HG03565 (cell line): ENCODE data around the gene EVC.
"Not testable (repeated sequence)": the region's sequence is repeated elsewhere in the genome, so short reads cannot be mapped to it uniquely, and the experiment has no call there.

ENCODE experiments used
- ATAC-seq: cut with Tn5 transposase; IDR thresholded peaks from one replicate; pipeline ENCODE4 v1.9.1; 2021; ENCODE audit warnings: mild to moderate bottlenecking, moderate library complexity; ENCODE audit not compliant: unreplicated experiment

Gene EVC

GRCh38 chr4:5836943-5837342 lies 125.9 kb downstream of the EVC start:
- ATAC-seq = no peak

GRCh38 chr4:5837483-5837882 lies 126.5 kb downstream of the EVC start:
- ATAC-seq = not testable (repeated sequence)

GRCh38 chr4:5839332-5839731 lies 128.3 kb downstream of the EVC start:
- ATAC-seq = no peak

GRCh38 chr4:5839751-5840674 lies 129.0 kb downstream of the EVC start:
- no peak for ATAC-seq

- no peak for ATAC-seq
These were observed 131.5 kb downstream of the EVC start for GRCh38 chr4:5842456-5842855.

- ATAC-seq = no peak
These were observed 132.9 kb downstream of the EVC start for GRCh38 chr4:5843573-5844530.

GRCh38 chr4:5845035-5845905 lies 134.3 kb downstream of the EVC start:
- no peak for ATAC-seq

- ATAC-seq = no peak
These were observed 140.8 kb downstream of the EVC start for GRCh38 chr4:5851637-5852301.

GRCh38 chr4:5852523-5853202 lies 141.7 kb downstream of the EVC start:
- no peak for ATAC-seq

- ATAC-seq = no peak
These were observed 143.9 kb downstream of the EVC start for GRCh38 chr4:5854929-5855328.

GRCh38 chr4:5856362-5856761 lies 145.4 kb downstream of the EVC start:
- not testable (repeated sequence) for ATAC-seq

GRCh38 chr4:5857199-5857598 lies 146.2 kb downstream of the EVC start:
- no peak for ATAC-seq

GRCh38 chr4:5858020-5858769 lies 147.2 kb downstream of the EVC start:
- ATAC-seq = no peak

GRCh38 chr4:5863461-5864113 lies 152.6 kb downstream of the EVC start:
- no peak for ATAC-seq
